ENCODE data around the gene CLEC20A.

The CLEC20A gene

DNA sequence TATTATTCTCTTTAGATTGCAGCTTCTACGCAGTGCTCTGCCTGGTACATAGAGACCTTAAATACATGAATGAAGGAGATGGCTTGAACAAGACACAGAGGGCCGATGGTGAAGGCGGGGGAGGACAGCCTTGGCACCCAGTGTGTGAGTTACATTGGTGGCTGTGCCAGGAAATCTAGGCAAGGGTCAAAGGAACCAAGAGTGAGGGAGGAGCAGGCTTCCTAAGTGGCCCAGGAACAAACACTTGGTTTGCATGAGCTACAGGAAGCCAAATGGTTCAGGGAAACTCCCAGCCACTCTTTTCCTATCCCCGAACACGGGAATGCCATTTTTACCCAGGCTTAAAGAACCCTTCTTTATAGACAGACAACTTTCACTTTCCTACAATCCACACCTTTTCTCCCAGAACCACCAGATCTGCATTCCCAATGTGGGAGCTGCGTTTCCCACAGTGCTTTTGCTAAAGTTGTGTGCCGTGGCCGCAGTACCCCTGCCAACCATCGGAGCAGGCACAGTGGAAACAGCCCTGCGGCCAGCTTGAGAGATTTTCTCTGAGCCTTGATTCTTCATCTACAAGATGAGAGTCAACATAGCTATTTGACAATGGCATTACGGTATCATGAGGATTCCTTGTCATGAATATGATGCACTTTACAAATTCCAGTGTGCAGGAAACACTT, 3.5 kb upstream of the CLEC20A start:
- no peak for DNase-seq (ENCODE audit: low spot score)

DNA sequence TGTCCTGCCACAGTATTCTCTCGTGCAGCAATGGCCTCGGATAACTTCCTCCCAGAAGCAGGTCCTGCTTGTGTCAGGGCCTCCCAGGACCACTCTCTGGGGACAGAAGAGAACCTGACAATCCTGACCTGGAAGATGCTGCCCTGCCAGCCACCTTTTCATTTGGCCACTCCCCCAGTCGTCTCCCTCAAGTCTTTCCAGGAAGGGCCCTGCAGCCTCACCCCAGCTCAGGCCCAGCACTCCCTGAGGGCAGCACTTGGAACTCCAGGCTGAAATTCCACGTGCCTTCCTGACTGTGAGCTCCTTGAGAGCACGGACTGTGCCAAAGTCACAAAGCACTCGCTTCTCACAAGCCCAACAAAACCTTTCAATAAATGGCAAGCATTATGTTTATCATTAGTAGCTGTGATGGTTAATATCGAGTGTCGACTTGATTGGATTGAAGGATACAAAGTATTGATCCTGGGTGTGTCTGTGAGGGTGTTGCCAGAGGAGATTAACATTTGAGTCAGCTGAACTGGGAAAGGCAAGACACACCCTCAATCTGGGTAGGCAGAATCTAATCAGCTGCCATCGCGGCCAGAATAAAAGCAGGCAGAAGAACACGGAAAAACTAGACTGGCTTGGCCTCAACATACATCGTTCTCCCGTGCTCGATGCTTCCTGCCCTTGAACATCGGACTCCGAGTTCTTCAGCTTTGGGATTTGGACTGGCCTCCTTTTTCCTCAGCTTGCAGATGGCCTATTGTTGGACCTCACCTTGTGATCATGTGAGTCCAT, 2.3 kb upstream of the CLEC20A start:
- no peak for DNase-seq (ENCODE audit: low spot score)

DNA sequence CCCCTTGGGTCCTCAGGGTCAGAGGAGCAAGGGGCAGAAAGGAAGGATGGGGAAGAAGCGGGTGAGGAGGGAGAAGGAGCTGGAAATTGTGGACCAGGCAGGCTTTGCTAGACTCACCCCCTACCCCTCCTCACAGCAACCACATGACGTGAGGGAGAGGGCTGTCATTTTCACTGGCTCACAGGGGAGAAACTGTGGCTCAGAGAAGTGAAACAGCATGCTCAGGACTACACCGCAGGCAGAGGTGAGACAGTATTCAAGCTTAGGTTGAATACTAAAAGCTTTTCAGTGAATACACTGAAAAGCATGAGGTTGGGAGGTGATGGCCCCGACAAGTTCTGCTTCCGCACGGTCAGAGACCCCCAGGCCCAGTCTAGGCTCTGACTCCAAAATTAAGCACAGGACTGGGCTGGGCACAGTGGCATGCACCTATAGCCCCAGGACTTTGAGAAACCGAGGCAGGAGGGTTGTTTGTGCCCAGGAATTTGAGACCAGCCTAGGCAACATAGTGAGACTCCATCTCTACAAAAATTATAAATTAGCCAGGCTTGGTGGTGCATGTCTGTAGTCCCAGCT, 1.2 kb upstream of the CLEC20A start:
- no peak for DNase-seq (ENCODE audit: low spot score)

DNA sequence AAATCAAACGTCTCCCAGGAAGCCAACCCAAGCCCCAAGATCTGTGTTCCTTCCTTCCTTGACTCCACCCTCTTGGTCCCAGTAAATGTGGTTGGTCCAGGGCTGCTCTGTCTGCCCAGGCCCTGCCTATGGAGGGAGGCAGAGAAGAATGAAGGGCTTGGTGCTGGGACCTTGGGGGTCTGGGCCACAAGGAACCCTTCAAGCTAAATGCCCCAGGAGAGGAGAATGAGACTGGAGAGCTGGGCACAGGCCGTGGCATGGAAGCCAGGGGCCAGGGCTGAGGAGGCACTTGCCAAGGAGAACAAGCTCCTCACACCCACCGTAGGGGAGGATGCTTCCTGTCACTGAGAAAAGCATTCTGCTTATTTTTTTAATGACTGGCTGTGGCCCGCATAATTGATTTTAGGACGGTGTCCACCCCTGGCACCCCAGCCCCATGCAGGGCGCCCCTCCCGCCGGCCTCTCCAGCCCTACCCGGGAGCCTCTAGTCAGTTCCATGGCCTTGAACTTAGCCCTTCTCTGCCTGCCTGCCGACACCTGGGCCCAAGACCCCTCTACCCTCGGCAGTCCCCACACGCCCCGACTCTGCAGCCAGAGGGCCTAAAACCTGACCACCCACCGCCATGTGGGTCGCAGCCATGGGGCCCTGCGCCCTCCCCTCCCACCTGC, 889 bp downstream of the CLEC20A start:
- DNase-seq (ENCODE audit: low spot score) = no peak

DNA sequence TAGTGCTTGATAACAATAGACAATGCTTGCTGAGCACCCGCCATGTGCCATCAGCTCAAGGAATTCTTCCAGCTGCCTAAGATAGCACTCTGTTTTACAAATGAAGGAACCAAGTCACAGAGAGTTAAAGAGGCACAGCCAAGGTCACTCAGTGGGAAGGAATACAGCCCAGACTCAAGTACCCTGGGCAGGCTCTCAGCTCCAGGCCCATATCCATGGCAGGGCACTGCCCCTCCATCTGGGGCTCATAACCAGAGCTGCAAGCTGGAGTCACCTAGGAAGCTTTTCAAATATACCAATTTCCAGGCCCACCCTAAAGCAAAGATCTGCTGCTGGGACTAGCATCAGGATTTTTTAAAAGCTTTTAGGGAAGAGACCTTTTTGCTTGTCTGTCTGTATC, 1.6 kb downstream of the CLEC20A start:
- DNase-seq (ENCODE audit: low spot score) = no peak

DNA sequence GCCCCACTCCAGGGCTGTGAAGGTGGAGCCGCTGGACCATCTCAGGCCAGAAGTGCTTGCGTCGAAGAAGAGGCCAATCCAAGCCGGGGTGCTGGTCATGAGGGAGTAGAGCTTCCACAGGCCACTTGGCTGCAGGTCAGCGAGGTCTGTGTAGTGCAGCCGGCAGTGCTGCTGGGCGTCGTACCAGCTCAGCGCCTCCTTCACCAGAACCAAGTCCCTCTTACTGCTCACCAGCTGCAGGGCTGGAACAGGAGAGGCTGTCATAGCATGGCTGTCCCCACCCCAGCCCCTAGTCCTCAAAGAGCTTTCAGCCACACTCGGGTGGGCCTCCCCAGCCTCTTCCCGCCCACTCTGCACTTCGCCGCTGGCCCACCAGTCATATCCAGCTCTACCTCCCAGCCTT, 2.2 kb downstream of the CLEC20A start:
- no peak for DNase-seq (ENCODE audit: low spot score)

DNA sequence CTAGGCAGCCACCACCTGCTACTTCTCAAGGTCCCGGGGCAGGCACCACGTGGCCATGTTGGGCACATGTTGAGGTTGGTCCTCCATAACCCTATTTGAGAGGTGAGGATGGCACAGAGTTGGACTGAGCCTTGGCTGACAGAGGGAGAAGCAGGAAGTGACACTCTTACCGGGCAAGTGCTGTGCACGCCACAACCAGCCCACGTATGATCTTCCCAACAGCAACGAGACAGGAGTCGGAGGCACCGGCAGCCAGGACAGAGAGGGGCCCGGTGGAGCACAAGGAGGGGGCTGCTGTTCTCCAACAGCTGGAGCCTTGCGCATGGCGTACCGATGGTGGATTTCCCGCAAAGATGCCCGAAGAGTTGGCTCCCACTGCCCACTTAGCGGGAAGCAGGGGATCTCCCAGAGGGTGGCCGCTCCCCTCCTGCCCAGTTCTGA, 3.4 kb downstream of the CLEC20A start:
- DNase-seq (ENCODE audit: low spot score) = no peak

DNA sequence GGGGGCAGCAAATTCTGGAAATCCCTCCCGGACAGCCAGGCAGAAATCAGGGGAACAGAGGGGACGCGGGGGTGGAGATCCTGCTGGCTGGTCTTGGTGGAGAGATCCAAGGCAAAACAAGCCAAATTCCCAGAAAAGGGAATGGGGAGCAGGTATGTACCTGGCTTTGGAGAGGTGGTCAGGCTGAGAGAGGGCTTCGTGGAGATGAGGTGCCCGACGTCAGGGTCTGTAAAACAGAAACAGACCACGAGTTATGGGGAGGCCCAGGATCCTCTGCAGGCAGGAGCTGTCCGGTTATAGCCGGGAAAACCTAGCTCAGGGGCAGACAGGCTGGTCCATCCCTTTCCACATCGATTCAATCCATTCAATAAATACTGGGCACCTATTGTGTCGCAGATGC, 4.4 kb downstream of the CLEC20A start:
- DNase-seq (ENCODE audit: low spot score) = no peak

DNA sequence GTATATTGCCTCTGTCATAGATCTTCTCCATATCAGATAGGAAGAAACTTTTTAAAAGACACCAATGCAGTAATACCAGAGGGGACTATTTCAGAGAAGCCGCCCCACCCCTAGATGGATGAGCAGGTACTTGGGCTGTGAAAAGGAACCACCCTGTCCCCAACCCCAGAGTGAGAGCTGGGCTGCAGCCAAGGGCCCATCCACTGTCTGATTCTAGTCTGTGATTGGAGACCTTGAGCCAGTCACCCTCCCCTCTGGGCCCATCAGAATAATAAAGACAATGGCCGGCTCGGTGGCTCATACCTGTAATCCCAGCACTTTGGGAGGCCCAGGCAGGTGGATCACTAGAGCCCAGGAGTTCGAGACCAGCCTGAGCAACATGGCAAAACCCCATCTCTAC, 5.0 kb downstream of the CLEC20A start:
- no peak for DNase-seq (ENCODE audit: low spot score)

DNA sequence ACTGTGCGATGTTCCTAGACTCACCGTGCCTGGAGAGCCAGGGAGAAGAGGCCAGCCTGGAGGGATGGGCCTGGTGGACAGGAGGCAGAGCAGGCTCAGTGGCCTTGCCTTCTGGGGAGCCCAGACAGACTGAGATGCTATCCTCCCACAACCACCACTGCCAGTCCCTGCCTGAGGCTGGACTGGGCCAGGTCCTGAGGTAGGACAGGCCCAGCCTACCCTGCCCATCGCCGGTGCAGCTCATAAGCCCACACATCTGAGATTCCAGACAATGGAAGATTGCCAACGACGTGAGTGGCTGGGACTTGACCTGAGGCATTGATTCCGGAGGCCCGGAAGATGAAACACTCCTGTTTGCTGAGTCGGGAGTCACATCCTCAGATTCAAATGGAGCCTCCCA, 5.8 kb downstream of the CLEC20A start:
- DNase-seq (ENCODE audit: low spot score) = no peak

DNA sequence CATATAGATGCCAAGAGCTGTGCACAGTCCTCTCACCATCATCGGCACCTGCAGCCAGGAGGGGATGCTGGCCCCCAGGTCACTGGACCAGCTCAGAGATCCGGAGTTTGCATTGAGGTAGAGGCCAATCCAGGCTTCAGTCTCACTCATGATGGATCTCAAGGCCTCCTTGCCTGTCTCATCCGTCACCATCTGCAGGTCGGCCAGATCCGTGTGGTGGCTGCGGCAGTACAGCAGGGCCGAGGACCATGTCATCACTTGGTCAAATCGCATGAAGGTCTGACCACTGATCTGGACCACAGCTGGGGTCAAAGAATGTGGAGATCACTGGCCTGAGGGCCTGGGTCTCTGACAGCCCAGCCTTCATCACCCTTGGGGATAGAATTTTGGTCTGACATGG, 6.6 kb downstream of the CLEC20A start:
- DNase-seq (ENCODE audit: low spot score) = no peak

DNA sequence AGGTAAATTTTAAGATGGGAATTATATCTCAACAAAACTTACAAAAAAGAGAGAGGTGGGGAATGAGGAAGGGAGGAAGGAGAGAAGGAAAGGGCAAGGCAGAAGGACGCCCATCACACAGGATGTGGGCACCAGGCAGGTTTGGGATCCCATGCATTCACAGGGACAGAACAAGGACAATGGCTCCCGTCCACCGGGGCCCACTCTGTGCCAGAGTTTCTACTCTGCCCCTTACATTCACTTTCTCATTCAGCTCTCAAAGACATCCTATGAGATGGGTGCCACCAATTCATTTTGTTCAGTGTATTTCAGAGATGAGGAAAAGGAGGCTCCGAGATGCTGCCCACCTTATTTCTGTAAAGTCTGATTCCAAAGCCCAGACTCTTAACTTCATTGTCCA, 7.4 kb downstream of the CLEC20A start:
- DNase-seq (ENCODE audit: low spot score) = no peak

DNA sequence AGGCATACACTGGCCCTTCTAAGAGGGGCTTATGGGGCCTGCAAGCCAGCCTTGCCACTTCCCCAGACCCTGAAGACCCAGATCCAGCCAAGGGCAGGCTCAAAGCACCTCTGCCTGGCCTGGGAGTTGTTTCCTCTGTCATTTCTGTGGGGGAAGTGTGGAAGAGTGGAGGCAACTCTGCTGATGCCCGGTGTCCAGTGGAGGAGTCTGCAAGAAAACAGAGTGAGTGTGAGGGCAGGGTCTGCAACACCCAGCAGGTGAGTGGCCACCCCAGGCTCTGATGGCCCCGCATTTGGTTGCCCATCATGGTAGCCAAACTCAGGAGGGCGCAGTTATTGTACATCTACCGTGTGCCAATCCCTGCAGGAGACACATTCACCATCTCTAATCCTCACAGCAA, 8.4 kb downstream of the CLEC20A start:
- DNase-seq (ENCODE audit: low spot score) = no peak

DNA sequence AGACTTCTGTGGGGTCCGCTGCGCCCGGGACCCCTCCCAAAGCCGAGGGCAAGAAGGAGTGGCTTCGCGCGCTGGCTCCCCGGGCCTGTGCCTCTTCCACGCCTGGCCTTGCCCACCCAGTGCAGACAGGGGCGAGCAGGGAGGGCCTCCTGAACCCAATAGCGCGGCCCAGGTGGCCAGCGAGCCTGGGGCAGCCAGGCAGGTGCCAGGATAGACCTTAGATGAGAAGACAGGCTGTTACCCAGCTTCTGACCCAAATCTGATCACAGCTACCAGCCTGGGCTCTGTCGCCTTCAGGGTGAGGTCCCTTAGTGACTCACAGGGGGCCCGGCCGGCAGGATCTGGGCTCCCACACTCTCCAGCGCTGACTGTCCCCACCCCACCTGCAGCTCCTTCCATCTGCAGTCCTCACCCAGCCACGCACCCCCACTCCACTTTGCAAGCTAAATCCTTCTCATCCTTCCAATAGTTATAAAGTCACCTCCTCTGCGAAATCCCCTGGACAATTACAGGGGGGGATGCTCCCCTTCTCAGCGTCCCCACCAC, 9.6 kb downstream of the CLEC20A start:
- DNase-seq (ENCODE audit: low spot score) = no peak

DNA sequence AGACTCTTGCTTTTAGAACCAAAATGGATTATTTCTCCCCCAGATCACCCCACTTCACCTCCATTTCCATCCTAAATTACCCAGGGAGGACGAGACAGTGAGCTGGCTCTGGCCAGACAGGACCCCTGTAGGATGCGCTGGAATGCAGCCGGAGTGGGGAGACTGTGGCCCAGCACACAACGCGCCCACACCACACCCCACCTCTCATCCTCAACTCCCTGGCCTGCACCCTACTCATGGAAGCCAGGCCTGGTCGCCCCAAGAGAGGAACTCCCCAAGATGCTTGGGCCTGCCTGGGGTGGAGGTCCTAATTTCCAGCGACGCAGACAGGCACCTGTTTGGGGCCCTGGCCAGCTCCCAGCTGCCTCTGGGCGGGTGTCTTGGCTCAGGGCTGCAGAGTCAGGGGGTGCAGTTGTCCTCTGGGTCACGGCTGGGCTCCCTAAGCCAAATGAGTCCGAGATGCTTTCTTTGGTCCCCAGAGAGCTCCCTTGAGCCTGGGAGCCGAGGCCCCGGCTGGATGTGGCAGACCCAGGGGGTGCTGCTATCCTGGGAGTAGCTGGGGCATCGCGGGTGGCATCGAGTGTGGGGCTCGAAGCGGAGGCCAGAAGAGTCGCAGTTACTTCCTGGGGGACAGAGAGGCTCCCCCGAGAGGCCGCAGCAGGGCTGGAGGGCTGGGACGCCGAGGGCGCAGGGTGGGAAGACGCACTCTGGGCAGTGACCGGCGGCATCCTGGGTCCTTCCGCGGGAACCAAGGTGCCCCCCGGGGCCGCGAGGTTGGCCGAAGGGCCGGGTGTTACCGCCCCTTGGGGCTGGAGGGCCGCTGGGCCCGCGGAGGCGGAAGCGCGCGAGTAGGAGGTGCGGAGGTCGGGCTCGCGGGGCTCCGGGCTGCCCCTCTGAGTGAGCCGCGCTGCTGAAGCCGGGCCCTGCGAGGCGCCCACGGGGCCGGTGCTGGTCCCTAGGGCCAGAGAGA, 10.4 kb downstream of the CLEC20A start:
- DNase-seq (ENCODE audit: low spot score) = no peak

DNA sequence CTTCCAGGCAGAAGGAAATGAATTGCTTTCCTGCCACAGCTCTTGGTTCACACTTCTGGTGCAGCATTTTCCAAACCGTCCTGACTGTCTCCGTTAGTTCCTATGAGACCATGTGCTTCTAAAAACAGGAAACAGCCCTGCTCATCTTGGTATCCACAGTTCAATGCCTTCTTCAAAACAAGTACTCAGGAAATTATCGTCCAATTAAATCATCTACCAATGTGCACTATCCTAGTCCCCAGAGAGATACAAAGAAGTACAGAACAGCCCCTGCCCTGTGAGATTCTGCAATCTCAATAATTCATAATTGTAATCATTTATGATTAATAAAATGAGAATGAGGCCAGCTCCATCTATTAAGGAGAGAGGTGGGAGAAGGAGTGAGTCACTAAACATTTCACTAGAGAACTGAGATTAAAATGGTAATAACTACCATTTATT, 11.2 kb downstream of the CLEC20A start:
- DNase-seq (ENCODE audit: low spot score) = no peak

DNA sequence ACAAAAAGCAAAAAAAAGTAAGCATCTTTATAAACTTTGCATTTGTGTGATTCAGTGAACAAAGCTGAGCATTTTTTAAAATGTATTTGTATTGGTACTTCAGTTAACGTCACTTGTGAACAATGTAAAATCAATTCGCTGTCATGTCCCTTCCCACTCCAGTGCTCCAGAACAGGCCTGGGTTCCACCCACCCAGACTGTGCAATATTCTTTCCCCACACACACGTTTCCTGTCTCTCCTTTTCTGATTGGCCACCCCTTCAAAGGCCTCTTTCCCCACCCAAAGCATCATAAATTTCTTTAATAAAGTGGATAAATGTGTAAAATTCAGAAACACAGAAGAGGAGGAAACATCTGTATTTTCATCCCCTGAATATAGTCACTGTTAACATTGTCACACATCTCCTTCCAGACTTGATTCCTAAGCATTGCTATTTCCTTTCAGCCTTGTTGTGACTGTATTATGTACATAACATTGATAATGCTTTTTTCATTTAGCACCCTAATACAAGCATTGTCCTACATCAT, 12.0 kb downstream of the CLEC20A start:
- no peak for DNase-seq (ENCODE audit: low spot score)

DNA sequence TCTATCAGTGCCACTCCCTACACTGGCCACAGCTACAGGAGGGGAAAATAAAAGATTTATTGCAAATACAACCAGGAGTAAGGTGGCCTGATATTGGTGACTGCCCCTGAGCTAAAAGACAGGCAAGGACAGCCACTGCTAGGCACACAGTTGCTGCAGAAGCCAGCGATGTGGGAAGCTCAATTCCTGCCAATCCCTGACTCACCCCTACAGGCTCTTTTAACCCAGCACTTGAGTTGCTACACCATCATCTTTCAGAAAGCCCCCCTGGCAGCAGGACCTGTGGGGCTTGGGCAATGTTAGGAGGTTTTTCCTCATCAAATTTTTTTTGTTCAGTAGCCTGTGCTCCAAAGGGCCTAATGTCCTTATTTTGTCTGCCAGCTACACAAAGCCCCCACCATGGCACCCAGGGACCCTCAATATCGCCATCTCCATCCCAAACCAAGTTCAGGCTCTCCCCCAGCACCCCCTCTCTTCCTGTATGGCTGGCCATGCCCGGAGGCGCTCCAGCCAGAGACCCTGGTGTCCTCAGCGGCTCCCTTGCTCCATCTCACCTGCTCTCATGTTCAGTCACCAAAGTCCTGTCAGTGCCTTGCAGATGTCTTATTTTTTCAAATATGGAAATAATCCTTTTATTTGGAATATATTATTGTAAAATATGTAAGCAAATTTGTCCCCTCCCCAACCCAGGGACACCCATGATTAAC, 13.4 kb downstream of the CLEC20A start:
- DNase-seq (ENCODE audit: low spot score) = no peak

DNA sequence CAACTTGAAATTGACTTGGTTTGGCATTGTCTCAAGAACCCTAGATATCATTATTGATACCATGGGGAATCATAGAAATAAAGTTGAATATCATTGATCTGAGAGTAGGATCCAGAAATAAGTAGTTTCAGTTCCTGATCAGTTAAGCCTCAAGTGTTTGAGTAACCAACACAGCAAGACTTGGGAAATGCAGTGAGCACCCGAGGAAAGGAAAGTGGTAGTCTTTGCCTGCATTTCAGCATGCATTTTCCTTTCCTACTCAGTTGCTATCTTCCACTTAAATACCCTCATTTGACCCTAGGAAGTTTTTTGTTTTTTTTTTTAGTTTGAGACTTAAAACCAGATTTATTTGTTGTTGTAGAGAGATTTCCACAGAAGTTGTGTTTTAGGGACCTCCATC, 18.9 kb downstream of the CLEC20A start:
- DNase-seq (ENCODE audit: low spot score) = no peak

DNA sequence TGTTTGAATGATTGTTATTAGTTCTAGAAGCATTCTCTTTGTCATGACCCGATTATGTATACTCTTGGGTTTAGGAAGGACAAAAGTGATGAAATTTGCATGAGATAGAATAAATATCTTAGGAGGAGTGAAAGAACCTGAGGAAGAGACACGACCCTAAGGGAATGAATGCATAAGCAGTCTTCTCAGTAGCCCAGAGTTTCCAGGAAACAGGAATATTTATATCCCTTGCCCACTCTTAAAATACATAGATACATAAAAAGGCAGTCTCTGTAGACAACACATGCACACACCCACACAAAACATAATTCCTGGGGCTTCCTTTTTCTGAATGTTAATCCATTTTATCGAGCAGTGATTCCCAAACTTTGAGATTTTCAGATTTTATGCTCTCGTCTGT, 19.4 kb downstream of the CLEC20A start:
- no peak for DNase-seq (ENCODE audit: low spot score)

Measured in left forelimb (tissue), 1 donor.